Osteoblast (primary cell): Measurements from ENCODE around the gene FRMD5. TPM values are rescaled to one million over a fixed set of nuclear protein-coding genes. Genes with fewer than 3 reads are reported as not detected.
A peak's percentile ranks its signal among the peaks of the same experiment; 100 is the strongest.

ENCODE experiments used
- DNase-seq: peaks from one replicate; pipeline ENCODE4 v3.0.0; 2011; ENCODE audit warnings: low spot score, mixed read lengths; ENCODE audit not compliant: insufficient read length; ENCODE audit errors: missing footprints
- H2AFZ ChIP-seq: 2 replicates; pipeline ENCODE4 v1.6.0; 2011; ENCODE audit warnings: mild to moderate bottlenecking, low read length
- H3K27ac ChIP-seq: 2 replicates; pipeline ENCODE4 v1.5.1; 2011; ENCODE audit warnings: mild to moderate bottlenecking, low read depth, low read length, moderate library complexity
- H3K27me3 ChIP-seq: 2 replicates; pipeline ENCODE4 v1.6.0; 2012; ENCODE audit warnings: mild to moderate bottlenecking, control low read depth, inconsistent platforms, low read length, moderate library complexity; ENCODE audit not compliant: insufficient read depth
- H3K36me3 ChIP-seq: 2 replicates; pipeline ENCODE4 v1.5.1; 2011; ENCODE audit warnings: mild to moderate bottlenecking, low read length, control low read depth, moderate library complexity; ENCODE audit not compliant: insufficient read depth
- H3K4me1 ChIP-seq: 2 replicates; pipeline ENCODE4 v1.5.1; 2011; ENCODE audit warnings: mild to moderate bottlenecking, low read length, control low read depth, moderate library complexity; ENCODE audit not compliant: insufficient read depth
- H3K4me2 ChIP-seq: 2 replicates; pipeline ENCODE4 v1.6.0; 2011; ENCODE audit warnings: mild to moderate bottlenecking, low read length; ENCODE audit not compliant: insufficient read depth
- H3K4me3 ChIP-seq: fragments of 200-600 bp; sonication (generic); 3 replicates; pipeline ENCODE4 v1.5.1; 2012; ENCODE audit warnings: mild to moderate bottlenecking, low read length, inconsistent platforms; ENCODE audit not compliant: insufficient read depth
- H3K79me2 ChIP-seq: 2 replicates; pipeline ENCODE4 v1.6.0; 2012; ENCODE audit warnings: mild to moderate bottlenecking, low read length, control low read depth, inconsistent platforms; ENCODE audit not compliant: insufficient read depth
- H3K9me3 ChIP-seq: 2 replicates; pipeline ENCODE4 v1.5.1; 2011; ENCODE audit warnings: low read depth, low read length, control low read depth
- H4K20me1 ChIP-seq: 2 replicates; pipeline ENCODE4 v1.6.0; 2012; ENCODE audit warnings: mild to moderate bottlenecking, low read length, control low read depth; ENCODE audit not compliant: insufficient read depth
- CTCF ChIP-seq: IDR thresholded peaks from 2 replicates; pipeline ENCODE4 v1.5.1; 2011; ENCODE audit warnings: mild to moderate bottlenecking, low read depth, low read length, moderate library complexity; ENCODE audit errors: extremely low read depth
- total RNA-seq: library from RNA; depleted of rRNA; stranded (reverse); fragments of >200 nt; gene quantifications from 2 replicates; pipeline ENCODE4 v1.2.3, GENCODE V29; 2012

Gene FRMD5
- total RNA-seq, 1 donor = 3.3 TPM

- Histone ChIP-seq H3K27me3 (no peaks in the 10 kb centered on the region), H3K79me2 (no peaks in the 10 kb centered on the region), H3K27ac (no peak overlapping the region), H3K4me3 (no peak overlapping the region), H3K36me3 (no peaks in the 10 kb centered on the region), H3K9me3 (no peaks in the 10 kb centered on the region), H3K4me1 (peaks cover 5% of the 10 kb centered on the region), H3K4me2 (no peak overlapping the region), H4K20me1 (no peaks in the 10 kb centered on the region), H2AFZ (no peak overlapping the region)
- no peak for DNase-seq
- TF ChIP-seq CTCF = no peak
Measured at GRCh38 chr15:43942194-43942593, 252.9 kb downstream of the FRMD5 start.

GRCh38 chr15:43941555-43941954 is 253.5 kb downstream of the FRMD5 start:
- Histone ChIP-seq H3K9me3 (no peaks in the 10 kb centered on the region), H3K4me1 (peaks cover 5% of the 10 kb centered on the region), H3K79me2 (no peaks in the 10 kb centered on the region), H3K4me3 (no peak overlapping the region), H3K4me2 (no peak overlapping the region), H3K36me3 (no peaks in the 10 kb centered on the region), H2AFZ (no peak overlapping the region), H3K27me3 (no peaks in the 10 kb centered on the region), H4K20me1 (no peaks in the 10 kb centered on the region), H3K27ac (no peak overlapping the region)
- TF ChIP-seq CTCF = no peak
- DNase-seq = no peak

GRCh38 chr15:43941071-43941470 is 254.0 kb downstream of the FRMD5 start:
- Histone ChIP-seq H3K36me3 (no peaks in the 10 kb centered on the region), H3K27me3 (no peaks in the 10 kb centered on the region), H3K4me3 (no peak overlapping the region), H3K9me3 (no peaks in the 10 kb centered on the region), H3K27ac (no peak overlapping the region), H2AFZ (no peak overlapping the region), H3K4me2 (no peak overlapping the region), H4K20me1 (no peaks in the 10 kb centered on the region), H3K79me2 (no peaks in the 10 kb centered on the region), H3K4me1 (peaks cover 5% of the 10 kb centered on the region)
- no peak for DNase-seq
- TF ChIP-seq CTCF = no peak

- H2AFZ ChIP-seq = no peak overlapping the region
- no peaks in the 10 kb centered on the region for H3K27me3 ChIP-seq
- peaks cover 7% of the 10 kb centered on the region for H3K4me1 ChIP-seq
- no peaks in the 10 kb centered on the region for H3K9me3 ChIP-seq
- no peaks in the 10 kb centered on the region for H3K36me3 ChIP-seq
- no peaks in the 10 kb centered on the region for H4K20me1 ChIP-seq
- no peak overlapping the region for H3K27ac ChIP-seq
- H3K4me2 ChIP-seq = no peak overlapping the region
- DNase-seq = peak; percentile 36
- H3K4me3 ChIP-seq = no peak overlapping the region
- H3K79me2 ChIP-seq = no peaks in the 10 kb centered on the region
- peak; percentile 50 for TF ChIP-seq CTCF
Measured at GRCh38 chr15:43939070-43939469, 256.0 kb downstream of the FRMD5 start.
